Activated CD8-positive, alpha-beta memory T cell treated with anti-CD3 and anti-CD28 coated beads for 24 hours (primary cell): Measurements from ENCODE around the gene FBN2.
"Not testable (repeated sequence)": the region's sequence is repeated elsewhere in the genome, so short reads cannot be mapped to it uniquely, and the experiment has no call there.

Source experiments
- DNase-seq: peaks from one replicate; pipeline ENCODE4 v3.0.0-alpha.2; 2020

Gene FBN2

DNA sequence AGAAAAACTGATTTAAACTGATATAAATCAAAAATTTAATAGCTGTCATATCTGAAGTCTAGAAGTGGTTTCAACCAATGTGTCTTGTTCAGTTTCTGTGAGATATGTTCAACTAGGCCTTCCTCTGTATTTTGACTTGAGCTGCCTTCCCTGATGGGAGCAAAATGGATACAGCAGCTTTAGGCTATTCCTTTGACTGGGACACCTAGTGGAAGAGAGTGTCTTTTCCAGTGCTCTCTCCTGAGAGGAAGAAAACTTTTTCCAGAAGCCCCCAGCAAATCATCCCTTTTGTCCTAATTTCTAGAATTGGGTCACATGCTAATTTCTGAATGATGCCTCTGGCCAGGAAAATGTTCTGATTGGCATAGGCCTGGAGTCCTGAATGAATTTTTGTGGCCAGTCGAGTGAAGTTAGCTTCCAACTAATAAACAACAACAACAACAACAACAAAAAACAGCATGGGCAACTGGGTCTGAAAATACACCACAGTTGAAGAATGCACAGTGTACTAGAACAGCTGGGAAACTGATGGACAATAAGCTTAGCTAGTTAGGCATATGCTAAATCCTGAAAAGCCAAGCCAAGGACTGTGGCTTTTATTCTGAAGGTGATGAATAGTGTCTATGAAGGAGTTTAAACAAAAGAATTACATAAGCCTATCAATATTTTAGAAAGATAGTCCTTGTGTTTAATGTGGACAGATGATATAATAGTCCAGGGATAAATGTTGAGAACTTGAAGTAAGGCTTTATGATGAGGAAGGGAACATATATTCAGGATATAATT is 125.7 kb downstream of the FBN2 start:
- DNase-seq, result no peak

DNA sequence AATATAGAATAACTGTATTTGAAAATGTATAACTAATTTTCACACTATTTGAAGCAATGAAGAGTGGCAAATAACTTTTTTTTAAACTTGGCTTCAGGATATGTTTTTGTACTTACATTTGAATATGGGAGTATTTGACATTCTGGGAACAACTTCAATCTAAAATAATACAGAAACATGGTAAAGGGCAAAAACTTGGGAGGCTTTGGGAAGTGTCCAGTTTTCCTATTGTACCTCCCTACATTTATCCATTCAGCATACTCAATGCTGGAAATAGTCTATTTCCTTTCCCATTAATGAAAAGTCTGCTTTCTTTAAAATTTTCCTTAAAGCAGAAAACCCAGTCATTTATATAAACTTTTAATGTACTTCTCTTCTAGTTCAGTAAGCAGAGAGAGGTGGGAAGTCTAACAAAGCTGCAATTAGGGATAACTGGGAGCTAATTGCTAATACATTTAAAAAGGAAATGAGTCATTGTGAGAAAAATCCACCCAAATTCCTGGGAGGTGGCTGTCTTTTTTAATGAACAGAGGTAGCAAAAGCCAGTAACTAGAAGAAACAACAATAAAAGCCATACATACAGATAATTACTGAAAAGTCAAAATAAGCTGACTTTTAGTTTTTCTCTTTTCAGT is 128.8 kb downstream of the FBN2 start:
- no peak for DNase-seq

DNA sequence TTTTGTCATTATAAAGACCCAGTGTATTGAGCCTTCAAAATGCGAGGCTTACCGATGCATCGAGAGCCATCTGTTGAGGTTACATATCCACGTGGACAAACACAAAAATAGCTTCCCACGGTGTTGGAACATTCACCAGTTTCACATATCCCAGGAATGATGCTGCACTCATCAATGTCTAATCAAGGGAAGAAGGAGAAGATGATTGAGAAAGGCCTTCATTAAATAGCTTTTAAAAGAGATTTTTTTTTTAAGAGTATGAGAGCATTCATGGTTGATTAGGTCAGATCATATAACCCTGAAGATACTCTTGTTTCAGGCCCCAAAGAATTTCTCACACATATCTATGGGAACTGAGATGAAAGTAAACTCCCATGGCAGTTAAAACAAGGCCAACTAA is 129.4 kb downstream of the FBN2 start:
- no peak for DNase-seq

DNA sequence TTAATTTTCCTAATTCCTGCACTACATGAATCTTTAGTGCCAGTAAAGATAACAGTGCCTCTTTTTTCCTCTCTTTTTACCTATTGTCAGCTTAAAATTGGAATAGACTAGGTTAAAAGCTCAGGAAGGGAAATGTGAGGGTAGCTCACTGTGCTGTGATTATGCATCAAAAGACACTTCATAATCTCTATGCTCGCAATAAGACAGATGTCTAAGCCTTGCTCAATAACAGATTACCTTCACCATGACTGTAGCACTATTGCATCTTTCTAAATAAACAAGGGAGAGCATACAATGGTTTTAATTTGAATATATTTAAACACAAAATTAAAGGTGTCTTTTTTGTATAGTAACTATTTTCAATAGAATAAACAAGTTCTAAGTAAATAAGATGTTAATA is 130.1 kb downstream of the FBN2 start:
- DNase-seq, result no peak

DNA sequence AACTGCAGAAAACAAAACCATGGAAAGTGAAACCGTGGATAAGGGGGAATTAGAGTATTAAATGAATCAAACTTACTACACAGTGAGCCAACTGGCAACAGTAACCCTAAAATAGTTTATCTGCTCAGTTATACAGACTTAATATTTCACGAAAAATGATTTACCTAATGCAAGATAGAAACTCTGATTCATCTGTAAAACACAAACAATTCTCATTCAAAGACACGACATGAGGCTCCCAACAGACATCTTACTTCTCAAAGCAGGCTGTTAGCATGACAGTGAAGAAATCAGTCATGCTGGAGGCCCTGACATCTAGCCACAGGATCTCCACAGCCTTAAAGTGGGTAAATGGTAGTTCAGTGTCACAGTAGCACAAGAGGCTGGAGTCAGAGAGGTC is 131.2 kb downstream of the FBN2 start:
- no peak for DNase-seq

DNA sequence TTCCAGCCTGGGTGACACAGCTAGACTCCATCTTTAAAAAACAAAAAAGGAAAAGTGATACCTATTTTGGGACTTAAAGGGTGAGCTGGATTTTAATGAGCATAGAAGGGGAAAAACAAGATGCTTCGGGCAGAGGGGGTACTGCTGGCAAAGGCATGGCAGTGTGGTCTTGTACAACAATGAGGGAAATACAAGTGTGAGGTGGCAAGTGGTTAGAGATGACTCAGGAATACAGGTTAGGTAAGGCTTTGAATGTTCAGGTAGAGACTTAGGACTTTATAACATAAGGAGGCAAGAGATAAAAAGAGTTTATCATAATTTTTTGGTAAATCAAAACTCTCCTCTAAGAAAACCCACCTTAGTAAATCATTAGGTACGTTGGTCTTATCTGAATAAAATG is 132.9 kb downstream of the FBN2 start:
- no peak for DNase-seq

- DNase-seq, result no peak
Measured at GRCh38 chr5:128403333-128403732, 134.7 kb downstream of the FBN2 start.

DNA sequence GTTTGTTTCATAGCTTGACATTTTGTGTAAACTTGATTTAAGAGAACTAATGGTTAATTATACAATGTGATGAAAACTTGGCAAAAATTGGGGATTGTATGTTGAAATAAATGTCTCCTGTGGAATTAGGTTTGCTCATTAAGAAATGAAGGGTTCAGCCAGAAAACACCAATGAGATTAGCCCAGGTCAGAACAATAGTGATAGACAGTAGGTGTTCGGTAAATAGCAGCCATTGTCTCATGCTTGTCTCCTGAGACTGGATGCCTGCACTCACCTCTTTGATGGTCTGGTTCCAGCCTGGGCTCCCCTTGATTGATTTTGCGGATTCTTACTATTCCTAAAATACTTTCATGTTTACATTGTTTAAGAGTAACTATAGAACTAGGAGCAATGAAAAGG is 135.5 kb downstream of the FBN2 start:
- DNase-seq, result no peak

GRCh38 chr5:128400766-128401165 is 137.3 kb downstream of the FBN2 start:
- not testable (repeated sequence) for DNase-seq

DNA sequence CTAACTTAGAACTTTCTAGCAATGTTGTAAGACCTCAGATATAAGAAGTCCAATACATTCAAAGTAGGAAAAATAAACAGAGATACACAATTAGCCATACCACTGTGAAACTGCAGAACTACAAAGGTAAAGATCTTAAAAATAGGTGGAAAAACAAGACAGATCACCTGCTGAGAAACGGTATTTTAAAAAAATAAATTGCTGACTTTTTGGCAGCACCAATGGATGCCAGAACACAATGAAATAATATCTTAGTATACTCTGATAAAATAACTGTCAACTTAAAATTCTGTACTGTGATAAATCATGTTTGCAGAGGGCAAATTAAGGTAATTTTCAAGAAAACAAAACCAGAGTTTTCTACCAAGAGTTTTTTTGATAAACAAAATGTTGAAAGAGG is 138.9 kb downstream of the FBN2 start:
- no peak for DNase-seq

DNA sequence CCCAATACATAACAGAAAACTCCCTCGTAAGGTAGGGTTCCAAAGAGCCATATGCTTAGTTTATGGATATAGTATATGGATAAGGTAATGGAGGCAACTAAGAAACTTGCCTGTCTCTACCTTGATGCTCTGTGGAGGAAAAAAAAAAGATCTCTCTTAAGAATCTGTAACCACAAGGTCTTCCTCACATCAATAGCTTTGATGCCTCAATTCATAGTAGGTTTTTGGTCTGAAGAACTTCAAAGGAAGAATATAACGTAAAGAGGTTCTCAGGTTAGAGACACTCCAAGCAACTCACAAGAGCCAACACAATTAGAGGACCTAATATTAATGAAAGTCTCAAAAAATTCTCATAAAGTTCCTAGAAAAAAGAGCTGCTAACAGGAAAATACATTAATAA is 140.2 kb downstream of the FBN2 start:
- no peak for DNase-seq

- DNase-seq, result no peak
Measured at GRCh38 chr5:128395073-128395472, 143.0 kb downstream of the FBN2 start.

DNA sequence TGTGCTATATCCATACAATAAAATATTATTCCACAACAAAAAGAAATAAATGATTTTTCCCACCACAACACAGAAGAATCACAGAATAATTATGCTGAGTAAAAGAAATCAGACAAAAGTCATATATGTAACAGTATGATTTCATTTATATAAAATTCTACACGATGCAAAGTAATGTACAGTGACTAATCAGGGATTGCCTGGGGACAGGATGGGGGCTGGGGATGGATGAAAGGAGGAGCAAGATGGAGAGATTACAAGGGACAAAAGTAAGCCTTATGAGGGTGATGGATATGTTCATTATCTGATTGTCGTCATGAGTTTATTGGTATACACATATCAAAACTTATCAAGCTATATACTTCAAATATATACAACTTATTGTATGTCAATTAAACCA is 154.0 kb downstream of the FBN2 start:
- no peak for DNase-seq

GRCh38 chr5:128380337-128380736 is 157.7 kb downstream of the FBN2 start:
- DNase-seq, result no peak

- DNase-seq, result no peak
Measured at GRCh38 chr5:128378632-128379031, 159.4 kb downstream of the FBN2 start.

GRCh38 chr5:128378196-128378595 is 159.8 kb downstream of the FBN2 start:
- DNase-seq, result no peak

GRCh38 chr5:128376577-128376976 is 161.5 kb downstream of the FBN2 start:
- no peak for DNase-seq

- DNase-seq, result no peak
Measured at GRCh38 chr5:128366147-128366546, 171.9 kb downstream of the FBN2 start.

GRCh38 chr5:128362370-128362769 is 175.7 kb downstream of the FBN2 start:
- no peak for DNase-seq

- no peak for DNase-seq
Measured at GRCh38 chr5:128358826-128359225, 179.2 kb downstream of the FBN2 start.

DNA sequence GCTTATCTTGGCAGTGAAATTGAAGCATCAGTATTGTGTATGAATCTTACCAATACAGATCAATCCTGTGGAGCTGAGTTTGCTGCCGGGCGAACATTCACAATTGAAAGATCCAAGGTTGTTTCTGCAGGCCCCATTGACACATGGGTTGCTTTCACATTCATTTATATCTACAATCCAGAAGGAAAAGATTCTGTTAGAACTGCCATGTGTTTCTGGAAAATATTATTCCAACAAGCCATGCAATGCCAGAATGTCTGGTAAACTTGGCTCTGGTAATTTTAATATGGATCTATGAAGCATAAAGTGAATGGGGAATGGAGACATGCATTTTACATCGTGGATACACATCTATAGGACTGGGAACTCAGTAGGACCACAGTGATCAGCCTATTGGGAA is 180.8 kb downstream of the FBN2 start:
- no peak for DNase-seq

DNA sequence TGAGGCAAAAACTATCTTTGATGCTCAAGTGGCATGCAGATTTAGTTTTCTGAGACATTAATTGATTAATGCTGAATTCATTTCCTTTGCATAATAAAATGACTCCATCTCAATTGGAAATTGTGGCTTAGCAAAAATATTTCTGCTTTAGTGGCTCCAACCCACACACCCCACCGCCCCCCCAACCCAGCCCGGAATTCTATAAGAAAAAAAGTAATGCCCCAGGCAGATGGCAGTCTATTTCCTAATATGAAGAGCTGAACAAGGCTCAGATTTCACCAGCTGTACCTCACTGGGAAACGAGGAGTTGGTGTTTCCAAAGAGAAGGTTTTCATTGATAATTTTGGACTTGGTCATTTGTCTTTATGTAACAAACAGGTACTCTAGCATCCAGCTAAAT is 182.1 kb downstream of the FBN2 start:
- DNase-seq, result no peak

DNA sequence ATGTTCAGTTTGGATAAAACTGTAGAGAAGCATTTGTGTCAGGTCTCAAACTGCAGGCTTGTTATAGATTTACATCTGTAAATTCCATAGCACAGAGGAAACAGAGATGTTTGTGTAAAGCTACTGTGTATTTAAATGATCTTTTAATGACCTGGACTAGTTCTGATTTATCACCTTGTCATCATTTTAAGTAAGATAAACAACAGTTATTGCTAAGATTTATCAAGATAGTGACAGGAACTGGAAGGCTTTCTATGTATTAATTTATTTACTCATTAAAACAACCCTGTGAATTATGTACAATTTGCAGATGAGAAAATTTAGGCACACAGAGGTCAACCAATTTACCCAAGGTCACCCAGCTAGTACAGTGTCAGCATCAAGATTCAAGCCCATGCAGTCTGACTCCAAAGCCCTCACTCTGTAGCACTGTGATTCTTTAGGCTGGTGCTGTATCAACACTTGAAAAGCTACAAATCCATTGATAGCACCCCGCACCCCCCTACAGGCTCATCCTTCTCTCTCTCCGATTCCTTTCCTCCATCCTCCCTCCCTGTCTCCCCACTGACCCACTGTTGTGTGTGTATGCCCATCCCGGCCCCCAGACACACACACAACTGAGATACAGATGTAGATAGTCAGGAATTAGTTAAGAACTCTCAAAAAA is 184.5 kb downstream of the FBN2 start:
- no peak for DNase-seq

DNA sequence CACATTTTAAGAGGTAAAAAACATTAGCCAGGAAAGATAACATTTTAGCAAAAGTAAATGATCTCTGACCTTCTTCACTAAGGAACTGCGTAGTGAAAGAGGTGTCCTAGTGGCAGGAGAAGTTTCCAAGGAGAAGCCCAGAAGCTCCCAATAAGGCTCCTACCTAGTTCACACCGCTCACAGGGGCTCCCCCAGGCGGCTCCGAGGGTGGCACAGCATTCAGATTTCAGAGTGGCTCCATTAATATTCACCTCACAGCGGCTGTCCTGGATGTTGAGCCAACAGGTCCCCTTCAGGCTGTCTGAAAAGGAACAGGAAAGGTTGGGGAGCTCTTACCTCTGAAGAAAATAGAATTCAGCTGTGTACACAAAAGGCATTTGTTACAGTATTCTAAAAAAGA is 187.3 kb downstream of the FBN2 start:
- no peak for DNase-seq
